HCT116 (cell line): ENCODE data around the gene FRY. TPM values are rescaled to one million over a fixed set of nuclear protein-coding genes. Genes with fewer than 3 reads are reported as not detected.

Experiments used
- ATAC-seq: fragments of 200-7000 bp; cut with Tn5 transposase; 2 replicates; pipeline ENCODE4 v1.9.1; 2020; ENCODE audit warnings: mild to moderate bottlenecking, moderate library complexity
- BruUV-seq: library from RNA; stranded (reverse); fragments of 400-500 nt; replicated peaks from 2 replicates; lab custom pipeline; 2021; lab: Mats Ljungman, UMichigan
- CTCF ChIA-PET: fragments of 300-600 bp; sonication (Branson Sonifier 250); formaldehyde crosslinking; loops from one replicate; lab custom pipeline; 2021; ENCODE audit warnings: antibody characterized with exemption; lab: Charles Lee
- POLR2A ChIA-PET: fragments of 300-600, 350-600 bp; sonication (Branson Sonifier 250); formaldehyde crosslinking; loops from one replicate; lab custom pipeline; 2021; ENCODE audit warnings: antibody characterized with exemption; lab: Charles Lee
- RAD21 ChIA-PET, 2 experiments: fragments of 300-600 bp; sonication (Branson Sonifier 250); formaldehyde crosslinking; loops; one replicate each; lab custom pipeline; 2023; ENCODE audit warnings: low total read pairs in 2 of 2; ENCODE audit not compliant: uncharacterized antibody in 2 of 2, unreplicated experiment in 2 of 2, low non-redundant PET in 1 of 2; lab: Charles Lee
- DNase-seq: peaks from one replicate; pipeline ENCODE4 v3.0.0-alpha.2; 2010; ENCODE audit warnings: low read depth, low spot score
- H2AFZ ChIP-seq: fragments of 200-600 bp; shearing (Covaris generic), sonication (generic); 2 replicates; pipeline ENCODE4 v1.6.1; 2017; ENCODE audit warnings: low read depth, mixed run types, mixed read lengths, antibody characterized with exemption, low read length; ENCODE audit not compliant: poor library complexity, severe bottlenecking
- H3K27ac ChIP-seq: 2 replicates; pipeline ENCODE4 v1.5.1; 2012; ENCODE audit warnings: low read depth, low read length
- H3K27me3 ChIP-seq: fragments of 200-600 bp; sonication (generic); 2 replicates; pipeline ENCODE4 v1.6.1; 2016; ENCODE audit warnings: mixed run types, low read length, mixed read lengths; ENCODE audit not compliant: insufficient read depth
- H3K36me3 ChIP-seq, 2 experiments: fragments of 200-500 bp in 1 of 2; fragments of 200-600 bp in 1 of 2; sonication (Bioruptor generic) in 1 of 2; sonication (generic) in 1 of 2; 2 replicates each; pipeline versions ENCODE4 v1.5.1 to v1.6.1; 2014 to 2016; ENCODE audit warnings: low read length in 2 of 2, inconsistent platforms in 1 of 2, mixed read lengths in 1 of 2, mixed run types in 1 of 2; ENCODE audit not compliant: insufficient read depth in 2 of 2, control insufficient read depth in 1 of 2
- H3K4me1 ChIP-seq, 2 experiments: fragments of 200-600 bp in 1 of 2; sonication (generic) in 1 of 2; 2 replicates each; pipeline versions ENCODE4 v1.5.1 to v1.6.1; 2012 to 2017; ENCODE audit warnings: low read length in 2 of 2, inconsistent platforms in 1 of 2, mild to moderate bottlenecking in 1 of 2, mixed read lengths in 1 of 2, mixed run types in 1 of 2, moderate library complexity in 1 of 2; ENCODE audit not compliant: insufficient read depth in 2 of 2, control insufficient read depth in 1 of 2
- H3K4me2 ChIP-seq: fragments of 200-600 bp; sonication (generic); 2 replicates; pipeline ENCODE4 v1.6.1; 2017; ENCODE audit warnings: mixed run types, low read length, mixed read lengths
- H3K4me3 ChIP-seq, 2 experiments: fragments of 200-600 bp in 1 of 2; sonication (generic) in 1 of 2; replicated peaks in 1 of 2; 2 replicates each; pipeline ENCODE4 v1.5.1; 2011 to 2016; ENCODE audit warnings: low read length in 2 of 2, control low read depth in 1 of 2, low read depth in 1 of 2, mild to moderate bottlenecking in 1 of 2, mixed read lengths in 1 of 2, mixed run types in 1 of 2
- H3K79me2 ChIP-seq: fragments of 200-600 bp; sonication (generic); 2 replicates; pipeline ENCODE4 v1.6.1; 2017; ENCODE audit warnings: mild to moderate bottlenecking, mixed run types, low read length, moderate library complexity, mixed read lengths; ENCODE audit not compliant: insufficient read depth
- H3K9ac ChIP-seq: fragments of 200-600 bp; sonication (generic); 2 replicates; pipeline ENCODE4 v1.6.1; 2016; ENCODE audit warnings: low read length, mixed read lengths
- H3K9me2 ChIP-seq: fragments of 200-600 bp; sonication (generic), shearing (Covaris generic); 2 replicates; pipeline ENCODE4 v1.6.1; 2017; ENCODE audit warnings: mixed run types, mild to moderate bottlenecking, moderate library complexity; ENCODE audit not compliant: insufficient read depth
- H3K9me3 ChIP-seq, 2 experiments: fragments of 200-500 bp in 1 of 2; fragments of 200-600 bp in 1 of 2; sonication (Bioruptor generic) in 1 of 2; sonication (generic) in 1 of 2; 2 replicates each; pipeline ENCODE4 v1.6.1; 2014 to 2017; ENCODE audit warnings: low read length in 2 of 2, mixed read lengths in 2 of 2, inconsistent platforms in 1 of 2, low read depth in 1 of 2, mild to moderate bottlenecking in 1 of 2, mixed run types in 1 of 2, moderate library complexity in 1 of 2; ENCODE audit not compliant: control insufficient read depth in 1 of 2, insufficient read depth in 1 of 2
- H4K20me1 ChIP-seq: fragments of 200-600 bp; sonication (generic), shearing (Covaris generic); 2 replicates; pipeline ENCODE4 v1.6.1; 2017; ENCODE audit warnings: mixed run types, mild to moderate bottlenecking, moderate library complexity; ENCODE audit not compliant: insufficient read depth
- ATF3 ChIP-seq: IDR thresholded peaks from 2 replicates; pipeline ENCODE4 v1.6.1; 2012
- CBX3 ChIP-seq: IDR thresholded peaks from 2 replicates; pipeline ENCODE4 v1.6.1; 2012; ENCODE audit warnings: low read depth
- CEBPB ChIP-seq: IDR thresholded peaks from 2 replicates; pipeline ENCODE4 v1.6.1; 2012; ENCODE audit warnings: low read depth
- CTCF ChIP-seq, 3 experiments: fragments of 200-600 bp in 1 of 3; sonication (generic) in 1 of 3; IDR thresholded peaks in 2 of 3; conservative IDR thresholded peaks in 1 of 3; 2 replicates each; pipeline ENCODE4 v1.5.1; 2012 to 2017; ENCODE audit warnings: low read depth in 2 of 3, low read length in 2 of 3, antibody characterized with exemption in 1 of 3, borderline replicate concordance in 1 of 3, control low read depth in 1 of 3, mild to moderate bottlenecking in 1 of 3, mixed read lengths in 1 of 3, mixed run types in 1 of 3, moderate library complexity in 1 of 3; ENCODE audit not compliant: insufficient read depth in 1 of 3
- EGR1 ChIP-seq: IDR thresholded peaks from 2 replicates; pipeline ENCODE4 v1.6.1; 2012; ENCODE audit warnings: low read depth
- ELF1 ChIP-seq: IDR thresholded peaks from 2 replicates; pipeline ENCODE4 v1.6.1; 2012; ENCODE audit warnings: low read depth, borderline replicate concordance
- EZH2 ChIP-seq: fragments of 200-600 bp; sonication (generic); IDR thresholded peaks from 2 replicates; pipeline ENCODE4 v1.6.1; 2017; ENCODE audit warnings: antibody characterized with exemption, mixed run types
- EZH2phosphoT487 ChIP-seq: fragments of 200-600 bp; IDR thresholded peaks from 2 replicates; pipeline ENCODE4 v1.6.1; 2018; ENCODE audit warnings: antibody characterized with exemption, borderline replicate concordance
- JUND ChIP-seq: IDR thresholded peaks from 2 replicates; pipeline ENCODE4 v1.6.1; 2012
- MAX ChIP-seq: IDR thresholded peaks from 2 replicates; pipeline ENCODE4 v1.6.1; 2012
- POLR2A ChIP-seq: IDR thresholded peaks from 2 replicates; pipeline ENCODE4 v1.7.0; 2011; ENCODE audit warnings: borderline replicate concordance; ENCODE audit not compliant: insufficient read depth, insufficient read length; ENCODE audit errors: extremely low read depth
- POLR2AphosphoS5 ChIP-seq: IDR thresholded peaks from 2 replicates; pipeline ENCODE4 v1.6.1; 2011; ENCODE audit warnings: mild to moderate bottlenecking, low read depth, low read length, moderate library complexity
- RAD21 ChIP-seq: IDR thresholded peaks from 2 replicates; pipeline ENCODE4 v1.6.1; 2012; ENCODE audit warnings: low read depth, mild to moderate bottlenecking
- SIN3A ChIP-seq: IDR thresholded peaks from 2 replicates; pipeline ENCODE4 v1.6.1; 2012; ENCODE audit warnings: low read depth
- TCF7L2 ChIP-seq: IDR thresholded peaks from 2 replicates; pipeline ENCODE4 v1.7.0; 2011; ENCODE audit warnings: borderline replicate concordance, inconsistent platforms; ENCODE audit not compliant: insufficient read depth, insufficient read length; ENCODE audit errors: extremely low read depth
- YY1 ChIP-seq: IDR thresholded peaks from 2 replicates; pipeline ENCODE4 v1.6.1; 2011; ENCODE audit warnings: low read length, low read depth, moderate library complexity, mild to moderate bottlenecking; ENCODE audit not compliant: insufficient replicate concordance; ENCODE audit errors: extremely low read depth
- ZFX ChIP-seq: fragments of 450-650 bp; IDR thresholded peaks from 2 replicates; pipeline ENCODE4 v1.6.1; 2017
- ZNF274 ChIP-seq: fragments of 200-500 bp; sonication (Bioruptor generic); IDR thresholded peaks from 2 replicates; pipeline ENCODE4 v1.6.1; 2014; ENCODE audit warnings: mild to moderate bottlenecking, low read depth, low read length, inconsistent platforms
- intact Hi-C: fragments of 100-400 bp; cut with micrococcal nuclease; formaldehyde crosslinking; loops from 2 replicates; pipeline ENCODE4 v1.10.0; 2022
- total RNA-seq: library from RNA; stranded (reverse); gene quantifications from one replicate; pipeline ENCODE4 v1.2.1, GENCODE V29; 2021; ENCODE audit not compliant: unreplicated experiment
- TF ChIP-seq, protein P1 (sequence below): IDR thresholded peaks from 2 replicates; pipeline ENCODE4 v1.6.1; 2011; ENCODE audit warnings: mild to moderate bottlenecking, low read length, moderate library complexity; ENCODE audit not compliant: insufficient replicate concordance; ENCODE audit errors: extremely low read depth

The FRY gene
- total RNA-seq, 1 experiment from 2014 or later, result 1.4 TPM

DNA sequence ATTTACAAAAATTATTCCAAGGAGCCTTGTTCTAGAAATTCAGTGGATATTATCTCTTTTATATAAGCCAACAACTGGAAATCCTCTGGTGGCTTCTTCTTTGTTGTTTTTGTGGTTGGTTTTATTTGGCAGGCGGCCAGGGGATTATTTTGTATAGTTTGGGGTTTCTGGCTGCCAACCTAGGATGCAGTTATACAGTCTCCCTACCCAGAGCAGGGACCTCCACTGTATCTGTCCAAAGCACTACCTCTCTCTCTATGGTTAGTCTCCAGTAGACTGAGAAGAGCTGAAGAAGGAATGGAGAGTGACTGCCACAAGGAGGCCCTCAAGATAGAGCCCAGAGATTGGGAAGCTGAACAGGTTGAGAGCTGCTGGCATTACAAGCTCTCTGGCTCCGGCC, 203.3 kb downstream of the FRY start:
- CTCF ChIA-PET, result no interaction called here
- no peak overlapping the region for H3K9ac ChIP-seq
- DNase-seq (no peak), ATAC-seq (no peak)
- H3K79me2 ChIP-seq, result no peaks in the 10 kb centered on the region
- H3K9me3 ChIP-seq, result no peaks in the 10 kb centered on the region
- no peak overlapping the region for H3K27ac ChIP-seq
- H3K4me1 ChIP-seq, result no peaks in the 10 kb centered on the region
- POLR2A ChIA-PET, result no interaction called here
- no peaks in the 10 kb centered on the region for H3K27me3 ChIP-seq
- H3K4me2 ChIP-seq, result no peak overlapping the region
- RAD21 ChIA-PET, result no interaction called here
- H3K36me3 ChIP-seq, result no peaks in the 10 kb centered on the region
- TF ChIP-seq CTCF (IDR thresholded peaks at IDR 0.05 in 2 of 3, conservative IDR thresholded peaks at IDR 0.05 in 1 of 3; ENCODE audit: borderline replicate concordance in 1 of 3, insufficient read depth in 1 of 3, low read depth in 2 of 3, low read length in 2 of 3) (no peak), ELF1 (no peak), TCF7L2 (no peak), EZH2phosphoT487 (no peak), CEBPB (no peak), MAX (no peak), SIN3A (no peak), JUND (no peak), ZNF274 (no peak), RAD21 (no peak), CBX3 (no peak), POLR2A (no peak), ATF3 (no peak), POLR2AphosphoS5 (no peak), YY1 (no peak), EGR1 (no peak), EZH2 (no peak), ZFX (no peak)
- TF ChIP-seq, protein P1, sequence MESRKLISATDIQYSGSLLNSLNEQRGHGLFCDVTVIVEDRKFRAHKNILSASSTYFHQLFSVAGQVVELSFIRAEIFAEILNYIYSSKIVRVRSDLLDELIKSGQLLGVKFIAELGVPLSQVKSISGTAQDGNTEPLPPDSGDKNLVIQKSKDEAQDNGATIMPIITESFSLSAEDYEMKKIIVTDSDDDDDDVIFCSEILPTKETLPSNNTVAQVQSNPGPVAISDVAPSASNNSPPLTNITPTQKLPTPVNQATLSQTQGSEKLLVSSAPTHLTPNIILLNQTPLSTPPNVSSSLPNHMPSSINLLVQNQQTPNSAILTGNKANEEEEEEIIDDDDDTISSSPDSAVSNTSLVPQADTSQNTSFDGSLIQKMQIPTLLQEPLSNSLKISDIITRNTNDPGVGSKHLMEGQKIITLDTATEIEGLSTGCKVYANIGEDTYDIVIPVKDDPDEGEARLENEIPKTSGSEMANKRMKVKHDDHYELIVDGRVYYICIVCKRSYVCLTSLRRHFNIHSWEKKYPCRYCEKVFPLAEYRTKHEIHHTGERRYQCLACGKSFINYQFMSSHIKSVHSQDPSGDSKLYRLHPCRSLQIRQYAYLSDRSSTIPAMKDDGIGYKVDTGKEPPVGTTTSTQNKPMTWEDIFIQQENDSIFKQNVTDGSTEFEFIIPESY, result no peak
- no peaks in the 10 kb centered on the region for H3K9me2 ChIP-seq
- H2AFZ ChIP-seq, result no peak overlapping the region
- no TSS peak for BruUV-seq
- intact Hi-C loops, result no loop called here
- no peaks in the 10 kb centered on the region for H4K20me1 ChIP-seq
- H3K4me3 ChIP-seq, result no peak overlapping the region
